Measurements from ENCODE around the gene SNRNP48.

The SNRNP48 gene

DNA sequence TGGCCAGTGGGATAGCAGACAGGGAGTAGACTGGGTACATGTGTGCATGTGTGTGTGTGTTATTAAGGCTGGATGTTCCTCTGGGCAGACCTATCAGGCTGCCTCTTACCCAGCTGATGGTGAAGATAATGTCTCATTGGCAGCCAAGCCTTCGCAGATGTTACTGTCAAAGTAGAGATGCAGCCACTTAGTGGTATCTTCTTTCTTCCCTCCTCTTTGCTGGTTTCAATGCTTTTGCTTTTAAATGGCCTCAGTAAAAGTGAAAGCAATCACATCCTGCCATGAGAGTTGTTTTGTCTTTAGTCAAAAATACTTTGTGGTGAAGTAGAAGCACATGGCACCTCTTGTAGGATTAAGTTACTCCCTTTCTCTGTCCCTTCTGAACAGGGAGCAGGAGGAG, 57.5 kb downstream of the SNRNP48 start:
- DNase-seq = no peak

- DNase-seq = no peak
Observed at GRCh38 chr6:7649037-7649810, 59.2 kb downstream of the SNRNP48 start.

DNA sequence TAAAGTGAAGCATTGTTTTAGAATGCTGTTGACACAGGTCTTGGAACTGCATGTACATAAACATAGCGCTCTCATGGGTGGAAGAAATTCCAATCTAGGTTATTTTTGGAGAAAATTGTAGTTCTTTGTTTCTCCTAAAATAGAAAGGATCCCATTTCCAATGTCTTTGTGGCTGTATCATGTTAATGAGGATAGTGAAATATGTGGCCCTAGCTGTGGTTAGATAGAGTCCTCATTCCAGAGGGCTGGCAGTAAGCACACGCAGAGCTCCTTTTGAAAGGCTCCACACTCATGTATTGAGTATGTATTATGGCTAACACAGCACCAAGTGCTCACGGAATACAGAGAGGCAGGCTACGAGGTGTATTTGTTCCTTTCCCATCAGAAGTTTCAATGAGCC, 60.9 kb downstream of the SNRNP48 start:
- DNase-seq = no peak

- no peak for DNase-seq
Observed at GRCh38 chr6:7652957-7653356, 63.0 kb downstream of the SNRNP48 start.

DNA sequence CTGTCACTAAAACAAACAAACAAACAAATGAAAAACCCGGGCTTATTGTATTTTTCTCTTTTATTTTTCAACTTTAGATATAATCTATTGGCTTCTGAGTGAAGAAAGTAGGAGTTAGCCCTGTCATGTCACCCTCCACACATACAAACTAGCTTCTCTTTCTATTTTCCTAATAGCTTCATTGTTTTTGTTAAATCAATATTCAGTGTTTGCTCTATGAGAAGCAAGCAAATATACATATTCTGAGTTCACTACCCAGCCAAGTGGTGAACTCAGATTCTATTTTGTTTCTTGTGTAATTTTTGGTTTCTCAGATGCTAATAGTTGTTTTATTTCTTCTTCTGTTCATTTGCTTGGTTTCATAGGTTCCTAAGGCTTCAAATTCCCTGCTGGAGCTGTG, 66.4 kb downstream of the SNRNP48 start:
- DNase-seq = no peak

DNA sequence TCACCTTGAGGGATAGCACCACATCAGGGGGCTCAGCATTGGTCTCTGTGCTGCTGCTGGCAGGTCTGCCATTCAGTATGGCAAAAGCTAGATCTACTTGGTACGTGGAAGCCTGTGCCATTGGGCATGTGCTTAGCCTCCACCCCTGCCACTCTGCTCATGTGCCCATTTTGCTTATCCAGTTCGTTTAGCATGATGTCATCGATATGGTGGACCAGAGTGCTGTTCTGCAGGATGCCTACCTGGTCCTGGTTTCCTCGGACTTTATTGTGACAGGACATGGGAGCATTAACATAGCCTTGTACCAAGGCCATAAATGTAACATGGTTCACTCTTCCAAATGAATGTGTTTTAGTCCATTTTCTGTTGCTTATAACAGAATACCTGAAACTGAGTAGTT, 68.5 kb downstream of the SNRNP48 start:
- no peak for DNase-seq

DNA sequence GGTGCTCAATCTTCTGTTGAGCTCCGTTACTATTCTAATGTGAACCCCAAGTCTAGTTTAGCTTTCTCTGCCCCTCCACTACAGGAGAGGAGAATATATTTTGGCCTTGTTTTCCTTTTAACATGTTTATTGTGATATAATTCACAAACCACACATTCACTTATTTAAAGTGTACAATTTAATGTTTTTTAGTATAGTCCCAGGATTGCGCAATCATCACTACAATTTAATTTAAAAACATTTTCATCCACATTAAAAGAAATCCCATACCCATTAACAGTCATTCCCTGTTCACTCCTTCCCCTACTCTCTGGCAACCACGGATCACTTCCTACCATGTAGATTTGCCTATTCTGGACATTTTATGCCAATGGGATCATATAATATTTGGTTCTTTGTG, 71.4 kb downstream of the SNRNP48 start:
- DNase-seq = no peak

All from activated CD4-positive, alpha-beta T cell treated with anti-CD3 and anti-CD28 coated beads, Interleukin-2, amount 50 U/mL, for 4 hours (primary cell).